ENCODE results near the gene RPL31. TPM values are rescaled to one million over a fixed set of nuclear protein-coding genes. Genes with fewer than 3 reads are reported as not detected.

Gene RPL31
- total RNA-seq, 3 donors from 2014 or later (not counting 1 experiment from before 2014, with no cell fraction given), result 797 to 996 (median 940) TPM

- Histone ChIP-seq H3K9me3 (ENCODE audit: control insufficient read depth, insufficient read depth, low read length) (no peaks in the 10 kb centered on the region), H3K4me1 (ENCODE audit: control insufficient read depth, insufficient read depth, low read length) (peaks cover 3% of the 10 kb centered on the region), H3K27me3 (ENCODE audit: control insufficient read depth, insufficient read depth, low read length) (no peaks in the 10 kb centered on the region), H3K36me3 (ENCODE audit: control insufficient read depth, insufficient read depth, low read length) (no peaks in the 10 kb centered on the region), H3K4me3 (ENCODE audit: low read length) (no peak overlapping the region), H3K27ac (ENCODE audit: low read length) (no peak overlapping the region)
- TF ChIP-seq CTCF (IDR thresholded peaks at IDR 0.05), result no peak
- H3K4me3 Mint-ChIP-seq, result no peak overlapping the region
- no peaks in the 10 kb centered on the region for H3K9me3 Mint-ChIP-seq
- intact Hi-C loops (cut with micrococcal nuclease), result no loop called here
- 79% methylated on average over 16 of the region's 16 CpGs for WGBS (ENCODE audit: insufficient coverage)
- ATAC-seq (no peak), DNase-seq (no peak)
- no peak overlapping the region for H3K27ac Mint-ChIP-seq
- no peaks in the 10 kb centered on the region for H3K4me1 Mint-ChIP-seq
- H3K36me3 Mint-ChIP-seq, result no peaks in the 10 kb centered on the region
- H3K27me3 Mint-ChIP-seq (ENCODE audit: low read depth in 2 of 2), result peaks cover 6 to 8% of the 10 kb centered on the region in 2 donors
These were observed 23.4 kb upstream of the RPL31 start for GRCh38 chr2:100978582-100979191.

- Mint-ChIP-seq H3K36me3 (no peaks in the 10 kb centered on the region), H3K9me3 (no peaks in the 10 kb centered on the region), H3K4me1 (peaks cover 0 to 4% of the 10 kb centered on the region in 2 donors), H3K27ac (no peak overlapping the region), H3K27me3 (ENCODE audit: low read depth in 2 of 2) (peaks cover 6 to 11% of the 10 kb centered on the region in 2 donors), H3K4me3 (no peak overlapping the region)
- H3K36me3 ChIP-seq (ENCODE audit: control insufficient read depth, insufficient read depth, low read length), result no peaks in the 10 kb centered on the region
- WGBS (ENCODE audit: insufficient coverage), result 92% methylated on average over 11 of the region's 12 CpGs
- no peaks in the 10 kb centered on the region for H3K27me3 ChIP-seq (ENCODE audit: control insufficient read depth, insufficient read depth, low read length)
- H3K4me3 ChIP-seq (ENCODE audit: low read length), result no peak overlapping the region
- no peak for TF ChIP-seq CTCF (IDR thresholded peaks at IDR 0.05)
- DNase-seq (no peak), ATAC-seq (no peak)
- H3K4me1 ChIP-seq (ENCODE audit: control insufficient read depth, insufficient read depth, low read length), result peaks cover 3% of the 10 kb centered on the region
- H3K27ac ChIP-seq (ENCODE audit: low read length), result no peak overlapping the region
- H3K9me3 ChIP-seq (ENCODE audit: control insufficient read depth, insufficient read depth, low read length), result no peaks in the 10 kb centered on the region
- intact Hi-C loops (cut with micrococcal nuclease), result no loop called here
These were observed 22.0 kb upstream of the RPL31 start for GRCh38 chr2:100980046-100980445.

- H3K9me3 ChIP-seq (ENCODE audit: control insufficient read depth, insufficient read depth, low read length), result no peaks in the 10 kb centered on the region
- H3K36me3 Mint-ChIP-seq, result no peaks in the 10 kb centered on the region
- ATAC-seq (no peak), DNase-seq (no peak)
- intact Hi-C loops (cut with micrococcal nuclease), result no loop called here
- no peak overlapping the region for H3K27ac ChIP-seq (ENCODE audit: low read length)
- peaks cover 0 to 7% of the 10 kb centered on the region in 2 donors for H3K4me1 Mint-ChIP-seq
- no peaks in the 10 kb centered on the region for H3K9me3 Mint-ChIP-seq
- H3K36me3 ChIP-seq (ENCODE audit: control insufficient read depth, insufficient read depth, low read length), result no peaks in the 10 kb centered on the region
- no peak for TF ChIP-seq CTCF (IDR thresholded peaks at IDR 0.05)
- peaks cover 6 to 15% of the 10 kb centered on the region in 2 donors for H3K27me3 Mint-ChIP-seq (ENCODE audit: low read depth in 2 of 2)
- WGBS (ENCODE audit: insufficient coverage), result 75% methylated on average over 2 of the region's 2 CpGs
- H3K27ac Mint-ChIP-seq, result no peak overlapping the region
- peaks cover 3% of the 10 kb centered on the region for H3K4me1 ChIP-seq (ENCODE audit: control insufficient read depth, insufficient read depth, low read length)
- no peak overlapping the region for H3K4me3 Mint-ChIP-seq
- no peak overlapping the region for H3K4me3 ChIP-seq (ENCODE audit: low read length)
- no peaks in the 10 kb centered on the region for H3K27me3 ChIP-seq (ENCODE audit: control insufficient read depth, insufficient read depth, low read length)
These were observed 21.1 kb upstream of the RPL31 start for GRCh38 chr2:100981011-100981410.

- Mint-ChIP-seq H3K9me3 (no peaks in the 10 kb centered on the region), H3K27ac (no peak overlapping the region), H3K4me3 (no peak overlapping the region), H3K36me3 (no peaks in the 10 kb centered on the region), H3K27me3 (ENCODE audit: low read depth in 2 of 2) (peaks cover 6 to 13% of the 10 kb centered on the region in 2 donors), H3K4me1 (peaks cover 0 to 7% of the 10 kb centered on the region in 2 donors)
- no peak for TF ChIP-seq CTCF (IDR thresholded peaks at IDR 0.05)
- WGBS (ENCODE audit: insufficient coverage), result 88% methylated on average over 8 of the region's 8 CpGs
- ATAC-seq (peak in 1 of 3 donors; percentile 30), DNase-seq (no peak)
- no peaks in the 10 kb centered on the region for H3K36me3 ChIP-seq (ENCODE audit: control insufficient read depth, insufficient read depth, low read length)
- H3K27me3 ChIP-seq (ENCODE audit: control insufficient read depth, insufficient read depth, low read length), result no peaks in the 10 kb centered on the region
- intact Hi-C loops (cut with micrococcal nuclease), result no loop called here
- H3K4me1 ChIP-seq (ENCODE audit: control insufficient read depth, insufficient read depth, low read length), result no peaks in the 10 kb centered on the region
- no peak overlapping the region for H3K4me3 ChIP-seq (ENCODE audit: low read length)
- no peaks in the 10 kb centered on the region for H3K9me3 ChIP-seq (ENCODE audit: control insufficient read depth, insufficient read depth, low read length)
- H3K27ac ChIP-seq (ENCODE audit: low read length), result no peak overlapping the region
These were observed 19.6 kb upstream of the RPL31 start for GRCh38 chr2:100982431-100982861.

Data from natural killer cell (primary cell).